Inflammatory macrophage treated with lipopolysaccharide for 4 hours (primary cell): Measurements from ENCODE around the gene PKNOX2.

ENCODE experiments used
- DNase-seq: peaks from one replicate; pipeline ENCODE4 v3.0.0-alpha.2; 2020

PKNOX2 gene

DNA sequence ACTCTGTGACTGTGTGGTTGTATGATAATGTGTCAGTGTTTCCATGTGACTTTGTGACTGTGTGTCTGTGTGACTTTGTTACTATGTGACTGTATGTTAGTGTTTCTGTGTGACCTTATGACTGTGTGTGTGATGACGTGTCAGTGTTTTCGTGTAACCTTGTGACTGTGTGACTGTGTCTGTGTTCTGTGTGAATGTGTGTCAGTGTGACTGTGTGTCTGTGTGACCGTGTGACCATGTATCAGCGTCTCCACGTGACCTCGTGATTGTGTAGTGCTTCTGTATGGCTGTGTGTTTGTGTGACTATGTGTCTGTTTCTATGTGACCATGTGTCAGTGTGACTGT is 9.5 kb upstream of the PKNOX2 start:
- no peak for DNase-seq

DNA sequence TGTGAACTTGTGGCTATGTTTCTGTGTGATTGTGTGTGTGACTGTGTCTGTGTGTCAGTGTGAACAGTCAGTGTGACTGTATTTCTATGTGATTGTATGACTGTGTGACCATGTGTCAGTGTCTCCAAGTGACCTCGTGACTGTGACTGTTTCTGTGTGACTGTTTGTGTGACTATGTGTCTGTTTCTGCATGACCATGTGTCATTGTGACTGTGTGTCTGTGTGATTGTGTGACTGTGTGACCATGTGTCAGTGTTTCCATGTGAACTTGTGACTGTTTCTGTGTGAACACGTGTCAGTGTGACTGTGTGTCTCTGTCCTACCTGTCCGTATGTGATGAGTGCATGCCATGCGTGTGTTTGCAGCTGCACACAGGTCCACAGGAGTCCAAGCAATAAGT is 8.8 kb upstream of the PKNOX2 start:
- DNase-seq: no peak

DNA sequence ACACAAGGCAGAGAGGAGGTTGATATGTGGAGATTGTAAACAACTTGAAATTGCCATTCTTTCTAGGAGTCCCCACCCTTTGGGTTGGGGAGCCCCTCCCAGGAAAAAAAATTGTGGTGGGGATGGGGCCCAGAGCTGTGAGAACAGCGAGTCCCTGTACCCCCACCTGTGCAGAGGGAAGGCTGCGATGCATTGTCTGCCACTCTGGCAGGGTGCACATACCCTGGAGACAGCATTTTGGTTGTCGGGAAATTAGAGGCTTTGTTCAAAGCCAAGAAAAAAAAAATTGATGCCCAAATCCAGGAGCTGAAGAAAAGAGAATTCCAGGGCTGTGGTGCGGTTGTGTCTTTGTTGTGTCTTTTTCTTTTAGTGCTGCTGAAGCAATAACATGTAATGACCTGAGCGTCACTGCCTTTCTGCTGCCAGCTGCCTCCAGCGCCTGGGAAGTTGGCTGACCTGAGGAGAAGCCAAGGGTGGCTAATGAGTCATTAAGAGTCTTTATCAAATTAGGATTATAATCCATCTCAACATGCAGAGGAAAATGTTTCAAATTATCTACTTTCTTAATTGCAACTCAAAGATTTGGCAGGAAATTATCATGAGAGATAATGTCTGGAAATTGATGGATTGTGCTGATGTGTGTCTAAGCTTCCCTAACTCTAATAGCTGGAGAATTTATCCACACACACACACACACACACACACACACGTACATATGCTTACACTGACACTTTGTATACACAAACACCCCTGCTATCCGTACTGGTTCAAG is 8.0 kb upstream of the PKNOX2 start:
- no peak for DNase-seq

DNA sequence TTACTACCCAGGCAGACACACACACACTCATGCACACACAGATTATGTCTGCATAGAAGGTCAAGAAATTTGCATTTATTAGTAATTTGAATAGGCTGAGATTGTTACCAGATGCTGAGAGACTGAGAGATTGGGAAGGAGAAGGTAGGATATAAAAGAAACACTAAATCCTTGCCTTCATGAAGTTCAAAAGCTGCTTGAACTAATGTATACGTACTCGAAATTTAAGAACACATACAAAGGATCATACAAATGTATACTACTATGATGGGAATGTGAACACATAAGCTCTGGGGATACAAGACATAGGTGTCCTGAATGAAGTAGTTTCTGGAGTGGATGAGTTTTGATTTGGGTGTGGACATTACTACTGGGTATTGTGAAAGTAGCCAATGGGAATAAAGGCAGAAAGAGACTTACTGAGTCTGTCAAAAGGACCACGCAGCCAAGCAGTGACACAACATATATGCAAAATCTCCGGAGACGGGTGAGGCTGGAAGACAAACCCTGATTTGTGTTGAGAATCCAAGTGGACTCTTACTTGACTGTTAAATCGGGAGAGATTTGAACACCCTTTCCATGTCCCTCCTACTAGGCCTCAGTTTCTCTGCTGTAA is 7.3 kb upstream of the PKNOX2 start:
- DNase-seq: no peak

DNA sequence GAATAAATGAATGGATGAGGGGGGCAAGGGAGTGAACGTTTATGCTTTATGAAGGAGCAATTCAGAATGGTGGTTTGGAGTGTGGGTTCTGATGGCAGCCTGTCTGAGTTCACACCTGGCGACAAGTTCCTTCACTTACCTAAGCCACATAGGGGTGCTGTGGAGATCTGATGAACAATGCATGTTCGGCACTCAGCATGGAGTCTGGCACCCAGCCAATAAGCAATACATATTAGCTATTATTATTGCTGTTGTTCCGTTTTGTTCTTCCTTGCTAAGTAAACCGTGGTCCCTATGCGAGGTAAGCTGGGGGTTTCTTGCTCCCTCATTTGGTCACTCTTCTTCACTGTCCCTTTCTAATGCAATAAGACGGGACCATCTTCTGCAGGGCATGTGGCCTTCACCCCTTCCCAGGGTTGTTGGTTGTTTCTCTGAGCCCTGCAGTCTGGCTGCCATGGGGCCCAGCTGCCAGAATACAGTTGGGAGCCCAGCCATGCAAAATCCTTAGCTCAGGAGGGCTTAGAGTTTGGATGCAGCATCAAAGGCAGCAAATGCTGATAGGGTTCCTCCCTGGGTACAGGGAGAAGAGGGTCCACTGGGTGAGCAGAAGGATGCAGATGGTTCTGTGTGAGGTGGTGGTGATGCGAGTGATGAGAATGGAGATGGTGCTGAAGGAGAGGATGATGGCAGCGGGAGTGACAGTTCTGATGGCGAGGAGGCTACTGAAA is 6.4 kb upstream of the PKNOX2 start:
- no peak for DNase-seq

DNA sequence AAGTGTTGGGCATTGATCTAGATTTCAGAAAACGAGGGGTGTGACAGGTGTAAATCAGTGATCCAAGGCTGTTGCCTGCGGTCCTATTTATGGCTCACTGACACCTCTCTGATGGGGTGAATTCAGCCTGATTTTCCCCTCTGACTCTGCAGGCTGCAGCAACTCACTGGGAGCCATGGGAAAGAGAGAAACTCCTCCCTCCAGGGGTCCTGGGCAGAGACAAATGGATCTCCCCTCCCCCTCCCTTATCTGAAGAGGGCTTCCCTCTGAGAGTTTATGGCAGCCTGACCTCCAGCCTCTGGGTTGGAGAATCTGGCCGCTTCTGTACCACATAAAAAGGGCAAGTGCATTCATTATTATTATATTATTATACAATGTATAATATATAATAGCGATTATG is 1.8 kb upstream of the PKNOX2 start:
- DNase-seq: no peak

DNA sequence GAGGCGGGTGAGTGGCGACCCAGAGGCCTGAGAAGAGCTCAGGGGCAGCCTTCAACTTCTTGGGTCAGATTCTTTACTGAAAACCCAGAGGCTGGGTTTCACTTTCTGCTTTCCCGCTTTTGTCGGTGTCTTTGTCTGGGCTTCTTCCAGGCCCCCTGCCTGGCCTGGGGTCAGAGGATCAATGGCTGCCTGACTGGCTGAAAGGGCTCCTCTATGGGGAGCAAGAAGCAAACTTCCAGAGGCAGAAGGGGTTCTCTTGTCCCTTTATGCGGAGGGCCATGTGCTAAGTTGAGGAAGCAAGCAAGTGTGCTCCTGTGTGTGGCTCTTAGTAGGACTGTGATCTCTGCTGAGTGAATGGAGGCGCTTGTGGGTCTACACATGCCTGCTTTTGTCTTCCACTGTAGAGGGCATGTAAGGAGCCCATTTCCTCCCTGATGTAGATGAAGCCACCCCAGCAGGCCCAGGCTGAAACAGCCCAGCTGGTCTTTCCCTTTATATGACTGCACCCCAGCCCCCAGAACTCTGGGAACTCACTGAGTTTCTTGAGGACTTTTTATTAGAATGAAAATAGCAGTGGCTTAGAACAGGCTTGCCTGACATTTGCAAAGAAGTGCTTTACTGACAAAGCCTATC is 1.0 kb upstream of the PKNOX2 start:
- no peak for DNase-seq

DNA sequence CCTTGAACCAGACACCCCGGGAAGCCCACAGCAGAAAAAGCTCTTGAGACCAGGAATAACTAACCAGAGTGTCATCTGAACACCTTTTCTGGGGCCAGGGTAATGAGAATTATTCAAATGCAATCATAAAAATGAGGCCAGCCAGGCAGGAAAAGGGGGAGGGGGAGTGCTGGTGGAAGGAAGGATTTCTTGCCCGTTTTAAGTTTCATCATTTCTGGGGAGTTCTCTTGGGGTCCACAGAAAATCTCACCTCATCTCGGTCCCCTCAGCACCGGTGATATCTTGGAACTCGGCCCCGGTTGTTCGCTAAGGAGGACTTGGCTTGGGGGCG is 495 bp upstream of the PKNOX2 start:
- no peak for DNase-seq

DNA sequence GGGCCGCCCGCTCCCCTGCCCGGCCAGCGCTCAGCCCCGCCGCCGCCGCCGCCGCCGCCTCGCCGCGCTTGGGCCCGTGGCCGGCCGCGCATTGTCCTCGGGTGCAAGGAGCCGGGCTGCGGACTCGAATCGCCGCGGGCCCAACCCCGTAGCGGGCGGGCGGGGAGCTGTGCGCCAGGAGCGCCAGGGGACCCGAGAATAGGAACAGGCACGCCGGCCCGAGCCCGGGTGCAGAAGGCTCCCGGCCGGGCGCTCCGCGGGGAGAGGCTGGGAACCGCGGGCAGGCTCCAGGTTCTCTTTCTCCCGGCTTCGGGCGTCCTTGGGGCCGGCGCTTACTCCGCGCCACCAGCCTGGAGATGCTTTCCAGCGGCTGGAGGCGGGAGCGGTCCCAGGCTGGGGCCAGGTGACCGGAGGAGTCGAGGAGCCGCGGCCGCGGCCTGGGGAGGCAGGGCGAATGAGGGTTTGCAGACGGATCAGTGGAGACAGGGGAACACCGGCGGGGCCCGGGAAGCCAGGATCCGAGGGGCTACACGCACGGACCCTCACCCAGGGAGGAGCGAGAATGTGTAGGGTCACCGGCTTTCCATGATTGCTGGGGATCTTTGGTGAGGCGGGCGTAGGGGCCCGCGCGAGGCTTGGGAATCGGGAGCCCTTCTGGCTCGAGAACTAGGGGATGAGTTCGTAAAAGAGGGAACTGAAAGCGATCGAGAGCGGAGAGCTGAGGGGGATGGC is 726 bp downstream of the PKNOX2 start:
- peak; percentile 30 for DNase-seq

DNA sequence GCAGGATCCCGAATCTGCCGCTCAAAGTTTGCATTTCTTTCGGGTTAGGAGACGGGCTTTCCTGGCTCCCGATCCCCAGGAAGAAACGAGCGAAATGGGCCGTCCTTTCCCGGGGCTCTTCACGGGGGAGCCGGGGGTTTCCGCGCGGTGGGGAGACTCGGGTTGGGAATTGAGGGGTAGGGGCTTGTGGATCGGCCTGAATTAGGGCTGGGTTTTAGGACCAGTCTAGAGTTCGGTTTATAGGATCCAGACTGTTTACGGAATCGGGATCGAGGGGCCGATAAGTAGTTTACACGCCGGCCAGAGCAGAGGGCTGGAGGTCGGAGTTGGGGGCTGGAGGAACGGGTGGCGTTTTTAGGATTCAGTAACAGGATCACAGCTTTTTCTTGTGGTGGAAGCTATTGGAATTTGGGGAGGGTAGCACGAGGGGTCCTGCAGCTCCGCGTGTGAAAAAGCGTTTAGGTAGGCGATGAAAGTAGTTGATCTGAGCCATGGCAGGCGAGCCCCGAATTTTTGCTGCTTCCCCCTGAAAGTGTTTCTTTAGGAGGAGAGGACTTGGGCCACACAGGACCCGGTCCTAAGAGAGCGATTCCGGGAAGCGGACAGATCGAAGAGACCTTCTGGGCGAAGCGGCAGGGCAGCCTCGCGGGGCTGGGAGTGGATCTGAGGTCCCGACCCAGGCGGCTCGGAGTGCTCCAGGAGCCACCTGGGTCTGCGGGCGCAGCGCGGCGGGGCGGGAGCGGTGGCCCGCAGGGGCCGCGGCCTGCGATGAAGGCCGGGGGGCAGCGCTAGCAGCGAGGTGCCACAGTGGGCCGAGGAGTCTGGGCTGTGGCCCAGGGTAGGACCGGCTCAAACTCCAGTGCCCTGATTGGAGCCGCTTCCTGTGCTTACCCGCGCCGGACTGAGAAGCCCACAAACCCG is 1.6 kb downstream of the PKNOX2 start:
- no peak for DNase-seq

DNA sequence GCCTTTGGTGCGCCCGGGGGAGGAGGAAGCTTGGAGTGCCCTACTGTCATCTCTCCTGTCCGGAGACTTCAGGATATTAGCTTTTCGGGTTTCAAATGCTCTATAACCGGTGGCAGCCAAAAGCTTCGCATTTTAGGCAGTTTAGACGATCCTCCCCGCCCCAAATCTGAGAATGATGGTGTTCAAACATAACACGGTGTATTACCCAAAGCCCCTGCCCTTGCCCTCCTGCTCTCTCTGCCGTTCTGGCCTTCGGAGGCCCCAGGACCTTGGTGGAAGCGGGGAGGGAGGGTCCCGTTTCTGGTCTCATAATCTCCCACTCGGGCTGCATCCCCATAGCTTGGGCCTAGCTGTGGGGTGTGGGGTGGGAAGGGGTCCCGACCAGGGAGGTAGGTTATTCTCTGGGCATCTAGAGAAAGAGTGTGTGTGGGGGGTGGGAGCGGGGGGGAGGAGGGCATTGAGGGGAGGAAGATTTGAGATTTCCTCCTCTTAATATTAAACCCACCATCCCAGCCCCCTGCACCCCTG is 2.3 kb downstream of the PKNOX2 start:
- DNase-seq: no peak

DNA sequence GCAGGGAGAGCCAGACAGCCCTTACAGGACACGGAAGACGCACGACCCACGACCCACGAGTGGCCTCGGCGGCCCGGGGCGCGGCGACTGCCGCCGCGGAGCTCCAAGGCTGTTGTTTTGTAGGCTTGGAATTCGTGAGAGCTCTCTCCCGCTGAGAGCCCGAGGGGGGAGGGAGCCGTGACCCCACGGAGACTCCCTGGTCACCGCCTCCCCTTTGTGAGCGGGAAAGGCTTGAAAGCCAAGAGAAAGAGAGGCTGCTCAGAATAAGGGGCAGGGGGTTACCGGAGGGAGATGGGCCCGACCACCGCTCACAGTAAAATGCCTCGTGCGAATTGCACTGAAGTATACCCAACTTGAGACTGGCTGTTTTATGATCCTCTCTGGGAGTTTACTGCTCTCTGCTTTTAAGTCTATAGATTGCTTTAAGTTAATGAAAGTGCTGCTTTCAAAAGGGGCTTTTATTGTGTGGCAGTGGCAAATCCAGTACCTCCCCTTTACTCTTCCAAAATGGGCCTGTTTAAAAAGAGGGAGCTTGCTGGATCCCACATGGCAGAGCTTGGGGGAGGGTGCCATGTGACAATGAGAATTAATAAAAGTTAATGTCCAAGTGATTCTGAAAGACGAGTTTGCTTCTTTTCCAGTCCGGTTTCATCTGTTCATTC is 2.9 kb downstream of the PKNOX2 start:
- no peak for DNase-seq

DNA sequence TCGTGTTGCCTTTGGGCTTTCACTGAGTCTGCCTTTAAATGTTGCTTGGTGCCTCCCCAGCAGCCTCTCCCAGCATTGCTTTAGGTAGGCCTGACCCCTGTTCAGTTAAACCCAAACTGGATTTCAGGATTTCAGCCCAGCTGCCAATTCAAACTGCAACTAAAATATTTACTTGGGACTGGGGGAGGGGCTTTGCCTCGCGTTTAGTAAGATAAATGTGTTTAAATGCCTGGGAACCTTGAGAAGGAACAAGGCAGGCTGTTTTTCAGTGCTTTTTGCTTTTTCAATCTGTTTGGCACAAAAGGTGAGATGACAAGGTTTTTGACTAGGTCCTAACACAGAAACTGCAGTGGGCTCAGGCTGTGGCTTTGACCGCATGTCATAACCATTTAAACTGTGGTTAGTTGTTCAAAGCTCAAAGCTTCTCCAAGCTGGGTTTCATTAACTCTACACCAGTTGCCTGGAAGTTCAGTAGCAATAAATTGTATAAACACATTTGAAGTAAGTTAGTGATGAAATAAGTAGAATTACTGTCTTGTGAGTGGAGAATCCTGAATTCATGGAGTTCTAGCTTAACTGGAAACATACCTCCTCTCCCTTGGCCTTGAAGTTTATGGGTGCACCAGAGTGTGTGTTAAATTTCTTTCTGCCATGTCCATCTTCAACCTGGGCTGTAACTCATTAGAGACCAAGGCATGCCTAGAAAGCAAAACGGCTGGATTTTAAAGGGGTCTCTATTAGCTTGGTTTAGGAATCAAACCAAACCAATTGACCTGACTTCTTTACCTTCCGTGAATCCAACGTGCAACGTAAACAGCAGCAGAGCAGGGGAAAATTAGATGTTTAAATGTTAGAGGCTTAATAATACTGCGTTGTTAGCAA is 3.6 kb downstream of the PKNOX2 start:
- no peak for DNase-seq

DNA sequence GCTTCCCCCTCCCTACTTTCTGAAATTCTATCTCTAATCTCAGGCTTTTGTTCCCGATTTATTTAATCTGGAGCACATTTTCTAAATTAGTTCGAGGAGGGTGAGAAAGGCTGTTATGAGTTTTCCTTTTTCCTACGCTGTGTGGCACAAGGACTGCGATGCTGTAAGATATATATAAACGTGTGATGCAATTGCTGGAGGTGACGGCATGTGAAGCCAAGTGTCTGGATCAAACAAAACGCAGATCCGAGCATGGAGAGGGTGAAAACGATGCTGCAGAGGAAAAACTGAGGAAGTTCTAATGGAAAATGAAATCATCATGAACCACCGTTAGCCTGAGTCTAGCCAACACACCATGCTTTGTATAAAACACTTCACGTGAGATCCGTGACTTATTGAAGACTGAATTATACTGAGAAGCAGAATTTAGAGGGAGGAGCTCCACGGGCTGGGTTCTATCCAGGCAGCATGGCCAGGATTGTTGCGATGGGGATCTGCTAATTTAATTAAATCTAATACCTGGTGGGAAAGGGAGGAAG is 4.4 kb downstream of the PKNOX2 start:
- no peak for DNase-seq

DNA sequence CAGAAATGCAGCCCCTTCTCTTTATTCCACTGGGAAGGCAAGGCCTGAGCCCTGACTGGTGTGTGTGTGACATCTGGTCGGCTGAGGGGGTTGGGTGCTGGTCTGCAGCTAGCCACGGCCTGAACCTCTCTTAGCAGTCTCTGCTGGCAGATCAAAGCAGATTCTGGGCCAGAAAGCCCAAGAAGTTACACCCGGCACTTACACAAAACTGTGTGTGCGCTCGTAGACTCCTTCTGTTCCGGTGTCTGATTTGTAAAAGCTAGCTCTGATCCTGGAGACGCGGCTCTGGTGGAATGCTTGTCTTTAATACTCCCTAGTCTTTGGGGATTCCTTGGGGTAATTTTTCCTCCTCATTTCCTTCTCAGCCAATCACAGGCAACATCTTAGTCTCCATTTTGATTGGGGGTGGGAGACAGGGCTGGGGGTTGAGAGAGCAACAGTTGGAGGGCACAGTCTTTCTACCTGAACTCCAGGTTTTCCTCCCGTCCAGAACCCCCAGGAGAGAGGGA is 5.5 kb downstream of the PKNOX2 start:
- no peak for DNase-seq

DNA sequence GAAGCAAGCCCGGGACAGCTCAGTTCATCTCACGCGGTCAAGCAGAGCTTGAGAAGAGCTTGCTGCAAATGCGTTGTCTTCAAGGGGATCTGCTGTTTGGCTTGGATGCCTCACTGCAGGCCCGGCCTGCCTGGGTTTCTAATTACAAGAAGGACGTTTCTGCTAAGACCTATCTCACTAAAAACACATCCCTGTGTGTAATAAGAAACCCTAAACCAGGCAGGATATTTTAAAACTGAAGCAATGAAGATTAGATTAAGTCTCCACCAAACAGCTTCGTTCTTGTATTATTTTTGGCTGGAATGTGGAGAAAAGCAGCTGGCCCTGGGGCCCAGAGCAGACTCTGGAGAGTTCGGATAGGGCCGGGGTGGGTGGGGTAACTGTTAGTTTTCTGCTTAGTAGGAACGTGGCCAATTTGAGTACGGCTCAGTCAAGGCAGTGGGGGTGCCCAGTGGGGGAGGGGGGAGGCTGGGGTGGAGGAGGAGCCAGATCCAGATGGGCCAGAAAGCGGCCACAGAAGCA is 6.0 kb downstream of the PKNOX2 start:
- no peak for DNase-seq

DNA sequence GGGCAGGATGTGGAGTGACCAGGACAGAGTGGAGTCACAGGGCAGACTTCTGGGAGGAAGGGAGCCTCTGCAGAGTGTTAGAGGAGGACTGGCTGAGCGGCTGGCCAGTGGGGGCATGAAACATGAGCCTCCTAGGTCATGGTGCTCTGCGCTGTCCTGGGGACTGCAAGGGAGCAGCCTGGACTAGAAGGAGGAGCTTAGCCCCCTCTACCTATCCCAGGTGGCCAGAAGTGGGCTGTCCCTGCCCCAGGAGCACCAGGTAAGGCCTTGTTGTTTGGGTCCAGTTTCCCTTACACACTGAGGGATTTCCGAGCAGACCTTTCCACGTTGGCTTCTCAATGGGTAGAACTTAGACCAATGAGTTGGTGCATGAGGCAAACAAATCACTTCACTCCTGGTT is 7.4 kb downstream of the PKNOX2 start:
- DNase-seq: no peak

DNA sequence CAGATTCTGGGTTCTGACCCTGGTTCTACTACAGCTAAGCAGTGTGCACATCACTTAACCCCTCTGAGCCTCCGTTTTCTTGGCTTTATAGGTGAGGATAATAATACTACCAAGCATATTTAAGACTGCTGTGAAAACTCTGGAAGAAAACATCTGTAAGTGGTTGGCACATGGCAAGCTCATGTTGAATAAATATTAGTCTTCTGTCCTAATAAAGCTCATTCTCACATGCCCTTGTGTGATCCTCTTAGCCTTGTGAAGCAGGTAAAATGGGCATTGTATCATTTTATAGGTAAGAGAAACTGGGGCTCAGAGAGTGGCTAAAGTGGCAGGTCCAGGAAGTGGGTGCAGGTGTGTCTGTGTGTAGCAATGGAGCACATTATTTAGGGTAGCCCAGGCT is 8.5 kb downstream of the PKNOX2 start:
- DNase-seq: no peak

DNA sequence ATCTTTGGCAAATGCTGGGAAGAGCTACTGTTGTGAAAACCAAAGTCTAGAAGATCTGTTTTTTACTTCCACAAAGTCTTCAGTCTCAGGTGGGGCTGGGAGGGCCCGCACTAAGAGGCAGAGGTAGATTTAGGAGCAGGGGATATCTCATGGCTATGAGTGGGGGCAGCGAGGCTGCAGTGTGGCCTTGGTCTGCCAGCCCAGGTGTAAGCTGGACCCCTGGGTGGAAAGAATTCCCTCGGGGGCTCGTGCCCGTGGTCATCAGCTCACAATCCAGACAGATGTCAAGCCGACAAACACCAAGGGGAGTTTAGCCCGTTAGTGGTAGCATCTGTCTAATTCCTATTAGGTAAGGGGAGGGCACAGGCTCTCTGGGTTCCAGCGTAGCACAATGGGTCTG is 9.0 kb downstream of the PKNOX2 start:
- DNase-seq: no peak

DNA sequence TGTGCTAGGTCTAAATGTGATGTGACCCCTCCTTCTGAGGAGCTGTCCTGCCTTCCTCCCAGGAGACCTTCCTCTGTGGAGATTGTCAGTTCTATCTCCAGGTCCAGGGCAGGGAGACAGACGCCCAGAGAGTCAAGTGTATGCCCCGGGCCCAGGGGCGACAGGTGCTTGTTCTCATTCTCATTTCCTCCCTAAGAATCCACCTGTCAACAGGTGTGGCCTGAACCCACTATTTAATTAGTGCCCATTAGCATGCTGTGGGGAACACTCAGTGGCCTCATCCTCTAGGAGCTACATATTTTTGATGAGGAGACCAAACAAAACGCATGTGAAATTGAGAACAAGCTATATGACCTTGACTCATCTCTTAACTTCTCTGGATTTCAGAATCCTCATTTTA is 9.5 kb downstream of the PKNOX2 start:
- DNase-seq: no peak
